Spinal cord (tissue), 10 donors: ENCODE data around the gene KLRB1. TPM values are rescaled to one million over a fixed set of nuclear protein-coding genes. Genes with fewer than 3 reads are reported as not detected.
"Not testable (repeated sequence)": the region's sequence is repeated elsewhere in the genome, so short reads cannot be mapped to it uniquely, and the experiment has no call there.

ENCODE experiments used
- DNase-seq, 6 donors: peaks; one replicate each; pipeline versions ENCODE4 v3.0.0 to v3.0.0-alpha.2; 2013 to 2015; ENCODE audit warnings: low spot score in 6 of 6, low read depth in 4 of 6
- H3K27ac ChIP-seq: one replicate; pipeline ENCODE4 v1.5.1; 2013; ENCODE audit warnings: low read depth, low read length, control low read depth
- H3K27me3 ChIP-seq: one replicate; pipeline ENCODE4 v1.6.1; 2013; ENCODE audit warnings: low read length; ENCODE audit not compliant: control insufficient read depth, insufficient read depth
- H3K36me3 ChIP-seq: one replicate; pipeline ENCODE4 v1.6.1; 2013; ENCODE audit warnings: low read length; ENCODE audit not compliant: control insufficient read depth, insufficient read depth
- H3K4me1 ChIP-seq: one replicate; pipeline ENCODE4 v1.6.1; 2013; ENCODE audit warnings: low read length; ENCODE audit not compliant: control insufficient read depth, insufficient read depth
- H3K4me3 ChIP-seq: one replicate; pipeline ENCODE4 v1.5.1; 2013; ENCODE audit warnings: low read depth, low read length, control low read depth
- H3K9me3 ChIP-seq: one replicate; pipeline ENCODE4 v1.6.1; 2013; ENCODE audit warnings: low read length; ENCODE audit not compliant: control insufficient read depth, insufficient read depth
- WGBS: methylation state at CpG from one replicate; pipeline ENCODE4 v1.1.5; 2013; ENCODE audit warnings: missing lambda C conversion rate; ENCODE audit not compliant: insufficient coverage; 5-methylcytosine and 5-hydroxymethylcytosine counted together
- long read RNA-seq, 4 donors: transcript quantifications; one replicate each; lab custom pipeline, GENCODE V29; 2026
- polyA plus RNA-seq, 2 donors: library from polyadenylated mRNA; unstranded; fragments of 120-200 nt; gene quantifications; one replicate each; pipeline ENCODE4 v1.2.1, GENCODE V29; 2013; ENCODE audit not compliant: insufficient read length in 2 of 2
- total RNA-seq, 2 donors: library from RNA; depleted of rRNA in 1 of 2; stranded (reverse); fragments of 120-200 nt in 1 of 2; fragments of >200 nt in 1 of 2; gene quantifications; one replicate each; pipeline versions ENCODE4 v1.2.3 to v1.2.4, GENCODE V29; 2013 to 2014
- donor health status: healthy.

Gene KLRB1
- total RNA-seq: under 1 TPM; 0.30 to 0.33 TPM
- polyA plus RNA-seq: under 1 TPM in 1 of 2 donors, not detected in 1; 0.26 TPM
- long read RNA-seq, donor 1: 0 reads
- long read RNA-seq, donor 2: 0 reads
- long read RNA-seq, donor 3: 0 reads
- long read RNA-seq, donor 4, transcript KLRB1-201 (6 exons, 1,448 nt): major isoform, 6 of 6 reads
- long read RNA-seq, donor 4, partial matches to known transcripts: 0 of 6 reads
- long read RNA-seq, donor 4, other reads (novel, unspliced or antisense): 0 of 6 reads

DNA sequence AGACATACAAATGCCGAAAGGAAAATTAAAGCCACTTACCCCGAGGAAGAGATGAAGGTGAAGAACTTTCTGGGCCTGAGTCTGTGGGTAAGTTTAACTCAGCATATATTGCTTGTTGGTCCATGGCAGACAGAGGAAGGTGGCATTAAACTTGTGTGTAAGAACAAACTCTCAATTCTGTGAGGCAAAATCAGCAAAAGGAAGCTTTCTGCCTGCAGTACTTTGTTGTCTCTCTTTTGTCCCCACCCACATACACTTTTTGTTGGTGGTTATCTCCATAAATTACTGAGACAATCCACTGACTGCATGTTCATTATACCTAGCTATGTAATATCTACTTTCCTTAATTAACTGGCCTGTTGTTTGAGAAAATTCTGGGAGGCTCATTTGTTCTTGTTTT lies at the start of gene KLRB1:
Gene KLRB1 (minus strand): TSS at position 201 of the 400 bp plus-strand sequence. CDS start 77 bp downstream, at position 124.
- no peaks in the 10 kb centered on the region for H3K9me3 ChIP-seq
- 100% methylated on average over 2 of the region's 2 CpGs for WGBS
- DNase-seq: no peak
- H3K27ac ChIP-seq: no peak within 1 kb of the TSS
- H3K4me1 ChIP-seq: no peaks in the 10 kb centered on the region
- no peaks in the 10 kb centered on the region for H3K36me3 ChIP-seq
- no peaks in the 10 kb centered on the region for H3K27me3 ChIP-seq
- no peak within 1 kb of the TSS for H3K4me3 ChIP-seq

DNA sequence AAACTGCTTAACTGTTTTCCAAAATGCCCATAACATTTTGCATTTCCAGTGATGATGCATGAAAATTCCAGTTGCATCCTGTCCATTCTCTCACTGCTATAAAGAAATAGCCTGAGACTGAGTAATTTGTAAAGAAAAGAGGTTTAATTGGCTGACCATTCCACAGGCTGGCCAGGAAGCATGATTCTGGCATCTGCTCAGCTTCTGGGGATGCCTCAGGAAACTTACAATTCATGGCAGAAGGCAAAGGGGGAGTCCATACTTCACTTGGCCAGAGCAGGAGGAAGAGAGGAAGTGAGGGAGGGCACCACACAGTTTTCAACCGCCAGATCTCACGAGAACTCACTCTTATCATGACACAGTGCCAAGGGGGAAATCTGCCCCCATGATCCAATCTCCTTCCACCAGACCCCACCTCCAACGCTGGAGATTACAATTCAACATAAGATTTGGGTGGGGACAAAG lies 43.6 kb upstream of the KLRB1 start:
- H3K9me3 ChIP-seq: no peaks in the 10 kb centered on the region
- no peaks in the 10 kb centered on the region for H3K27me3 ChIP-seq
- no peaks in the 10 kb centered on the region for H3K36me3 ChIP-seq
- no peak overlapping the region for H3K4me3 ChIP-seq
- no peak overlapping the region for H3K27ac ChIP-seq
- DNase-seq: peak in 1 of 6 donors; percentile 4
- no CpG with 5 or more reads among the region's 3 CpGs for whole genome bisulfite sequencing
- H3K4me1 ChIP-seq: peaks cover 10% of the 10 kb centered on the region

DNA sequence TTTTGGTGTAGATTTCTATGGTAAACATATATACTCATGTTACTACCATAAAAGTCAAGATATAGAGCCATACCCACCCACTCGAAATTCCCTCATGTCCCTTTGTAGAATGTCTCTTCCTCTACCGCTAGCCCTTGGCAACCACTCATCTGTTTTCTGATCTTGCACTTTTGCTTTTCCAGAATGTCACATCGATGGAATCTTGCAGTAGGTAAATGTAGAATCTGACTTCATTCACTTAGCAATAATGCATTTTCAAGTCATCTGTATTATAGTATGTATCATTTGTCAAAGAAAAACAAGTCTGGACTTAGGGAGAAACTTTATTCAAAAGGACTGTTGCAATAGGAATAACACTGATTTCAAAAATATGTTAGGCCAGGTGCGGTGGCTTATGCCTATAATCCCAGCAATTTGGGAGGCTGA lies 42.4 kb upstream of the KLRB1 start:
- WGBS: 83% methylated on average over 2 of the region's 4 CpGs
- peaks cover 10% of the 10 kb centered on the region for H3K4me1 ChIP-seq
- DNase-seq: no peak
- H3K36me3 ChIP-seq: no peaks in the 10 kb centered on the region
- H3K9me3 ChIP-seq: no peaks in the 10 kb centered on the region
- no peaks in the 10 kb centered on the region for H3K27me3 ChIP-seq
- H3K4me3 ChIP-seq: no peak overlapping the region
- H3K27ac ChIP-seq: no peak overlapping the region

DNA sequence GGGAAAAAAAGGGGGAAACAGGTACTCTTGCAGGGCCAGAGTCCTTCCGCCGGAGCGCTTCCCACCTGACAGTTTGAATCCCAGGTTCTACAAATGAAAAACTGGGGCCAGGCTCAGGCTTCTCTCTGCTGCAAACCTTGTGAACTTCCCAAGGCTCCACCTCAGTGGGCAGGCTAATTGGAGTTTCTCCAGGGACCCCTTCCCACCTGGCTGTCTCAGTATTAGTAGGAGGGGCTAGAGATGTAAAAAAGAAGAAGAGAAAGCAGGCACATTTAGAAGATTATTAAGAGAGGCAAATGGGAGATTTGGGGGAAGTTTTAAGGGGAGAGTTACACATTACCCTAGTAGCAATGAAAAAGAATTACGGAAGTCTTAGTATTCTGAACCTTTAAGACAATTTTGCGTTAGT lies 41.8 kb upstream of the KLRB1 start:
- Histone ChIP-seq H3K4me3 (peak overlapping the region; percentile 68), H3K4me1 (peaks cover 10% of the 10 kb centered on the region), H3K27me3 (no peaks in the 10 kb centered on the region), H3K36me3 (no peaks in the 10 kb centered on the region), H3K9me3 (no peaks in the 10 kb centered on the region), H3K27ac (no peak overlapping the region)
- WGBS: 54% methylated on average over 3 of the region's 5 CpGs
- DNase-seq: peak in 1 of 6 donors; percentile 4

DNA sequence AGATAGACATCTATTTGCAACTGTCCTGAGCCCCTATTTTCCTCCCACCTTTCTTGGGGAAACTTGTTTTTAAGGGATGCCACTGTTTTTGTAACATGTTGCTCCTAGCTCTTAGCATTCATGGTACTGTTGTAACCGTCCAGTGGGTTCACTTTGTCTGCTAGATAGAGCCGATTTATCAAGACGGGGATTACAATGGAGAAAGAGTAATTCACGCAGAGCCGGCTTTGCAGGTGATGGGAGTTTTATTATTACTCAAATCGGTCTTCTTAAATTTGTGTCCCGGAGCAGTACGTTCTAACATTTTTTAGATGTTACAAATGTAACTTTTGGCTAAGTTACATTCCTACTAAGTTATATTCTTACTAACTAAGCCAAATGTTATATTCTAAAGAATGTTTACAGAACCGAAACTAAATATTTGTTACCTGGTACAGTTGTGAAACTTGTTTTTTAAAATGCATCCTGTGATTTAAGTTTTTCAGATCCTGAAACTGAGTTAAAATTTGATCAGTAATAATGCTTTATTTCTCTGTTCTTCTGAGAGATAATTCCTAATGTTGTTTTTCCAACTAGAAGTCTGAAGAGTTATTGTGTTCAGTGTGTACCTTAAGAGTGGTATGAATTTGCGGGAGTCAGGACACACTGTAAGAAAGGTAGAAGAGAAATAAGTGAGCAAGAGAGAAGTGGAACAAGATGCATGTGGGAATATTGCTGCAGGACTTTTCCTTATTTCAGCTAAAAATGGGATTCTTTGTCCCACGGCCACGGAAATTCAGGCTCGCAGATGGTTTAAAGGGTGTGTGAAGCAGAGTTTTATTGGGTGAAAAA lies 41.2 kb upstream of the KLRB1 start:
- H3K27ac ChIP-seq: peak overlapping the region; percentile 87
- no peaks in the 10 kb centered on the region for H3K36me3 ChIP-seq
- no peaks in the 10 kb centered on the region for H3K9me3 ChIP-seq
- H3K4me3 ChIP-seq: peak overlapping the region; percentile 68
- peaks cover 10% of the 10 kb centered on the region for H3K4me1 ChIP-seq
- 15% methylated on average over 7 of the region's 13 CpGs for WGBS
- DNase-seq: peak in 1 of 6 donors; percentile 7
- H3K27me3 ChIP-seq: no peaks in the 10 kb centered on the region

DNA sequence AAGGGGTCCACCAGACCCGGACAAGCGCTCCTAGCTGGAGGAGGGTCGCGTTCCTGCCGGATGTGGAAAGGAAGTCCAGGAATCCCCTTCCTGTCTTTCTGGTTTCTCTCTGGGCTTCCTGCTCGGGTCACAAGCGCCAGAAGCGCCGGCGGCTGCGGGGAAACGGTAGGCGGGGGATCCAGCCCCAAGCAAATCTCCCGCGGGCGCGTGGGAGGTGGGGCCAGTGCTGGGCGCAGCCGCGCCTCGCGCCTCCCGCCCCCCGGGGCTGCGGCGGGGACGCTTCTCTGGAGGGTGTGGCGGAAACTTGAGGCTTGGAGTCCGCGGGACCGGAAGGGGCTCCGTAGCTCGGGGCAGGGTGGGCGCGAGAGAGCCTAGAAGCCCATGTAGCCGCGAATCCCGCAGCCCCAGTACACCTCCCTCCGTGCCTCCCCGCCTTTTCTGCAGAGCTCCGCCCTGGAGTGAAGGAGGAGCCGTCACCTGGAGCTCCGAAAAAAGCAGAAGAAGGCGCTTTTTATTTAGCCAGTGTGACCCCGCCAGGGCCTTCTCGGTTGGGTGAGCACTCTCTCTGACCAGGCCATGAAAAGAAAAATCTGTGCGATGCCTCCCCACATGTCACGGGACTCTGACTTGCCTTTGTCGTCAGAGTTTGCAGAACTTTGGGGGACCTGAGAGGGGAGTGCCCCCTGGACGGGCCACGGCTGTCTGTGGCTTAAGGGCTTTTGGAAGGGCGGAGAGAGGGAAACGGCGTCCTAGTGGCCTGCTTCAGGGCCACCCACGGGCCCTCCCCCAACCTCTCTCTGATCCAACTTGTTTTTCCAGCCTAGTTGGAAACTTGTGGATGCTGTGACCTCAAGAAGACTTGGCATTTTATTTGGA lies 40.3 kb upstream of the KLRB1 start:
- Histone ChIP-seq H3K36me3 (no peaks in the 10 kb centered on the region), H3K9me3 (no peaks in the 10 kb centered on the region), H3K4me3 (peak overlapping the region; percentile 68), H3K27me3 (no peaks in the 10 kb centered on the region), H3K4me1 (peaks cover 10% of the 10 kb centered on the region), H3K27ac (peak overlapping the region; percentile 87)
- 0% methylated on average over 51 of the region's 55 CpGs for WGBS
- peak; percentile 53 to 92 (median 66) for DNase-seq

DNA sequence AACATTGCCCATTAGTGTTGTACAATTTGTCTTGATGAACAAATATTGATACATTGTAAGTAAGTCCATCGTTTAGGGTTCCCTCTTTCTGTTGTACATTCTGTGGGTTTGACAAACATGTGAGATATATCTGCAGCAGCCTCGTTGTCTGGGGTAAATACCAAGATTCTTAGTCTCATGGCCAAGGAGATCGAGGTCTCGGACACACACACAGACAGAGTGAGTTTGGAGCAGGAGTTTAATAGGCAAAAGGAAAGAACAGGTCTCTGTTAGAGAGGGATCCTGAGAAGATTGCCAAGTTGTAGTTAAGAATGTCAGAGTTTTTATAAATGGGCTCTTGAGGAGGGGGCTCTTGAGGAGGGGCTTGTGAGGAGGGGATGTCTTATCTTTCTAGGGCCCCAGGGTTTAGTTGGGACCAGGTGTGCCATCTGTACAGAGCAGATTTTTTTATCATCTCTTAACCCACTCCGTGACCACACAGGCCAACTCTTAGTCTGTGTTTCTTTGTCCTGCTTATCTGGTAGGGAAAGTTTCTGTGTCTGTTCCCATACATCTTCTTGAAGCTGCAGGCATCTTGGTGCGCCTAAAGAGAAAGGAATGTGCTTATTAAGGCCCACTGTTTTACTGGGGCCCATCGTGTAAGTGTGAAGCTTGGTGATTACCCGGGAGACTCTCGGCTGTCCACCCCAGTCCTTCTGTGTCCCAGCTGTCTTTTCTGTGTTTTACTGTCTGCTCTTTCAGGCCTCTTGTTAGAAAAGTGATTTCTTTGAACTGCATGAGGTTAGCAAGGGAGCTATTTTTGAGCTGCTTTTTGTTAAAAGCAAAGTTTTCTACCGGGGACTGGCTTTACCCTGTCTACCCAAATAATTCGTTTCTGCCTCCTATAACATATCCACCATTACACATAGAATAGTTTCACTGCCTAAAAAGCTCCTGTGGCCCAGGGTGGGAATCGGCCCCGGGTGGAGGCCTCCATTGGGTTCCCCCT lies 39.4 kb upstream of the KLRB1 start:
- Histone ChIP-seq H3K36me3 (no peaks in the 10 kb centered on the region), H3K4me1 (peaks cover 10% of the 10 kb centered on the region), H3K27me3 (no peaks in the 10 kb centered on the region), H3K4me3 (peak overlapping the region; percentile 68), H3K27ac (peak overlapping the region; percentile 87), H3K9me3 (no peaks in the 10 kb centered on the region)
- no peak for DNase-seq
- WGBS: 36% methylated on average over 9 of the region's 13 CpGs

DNA sequence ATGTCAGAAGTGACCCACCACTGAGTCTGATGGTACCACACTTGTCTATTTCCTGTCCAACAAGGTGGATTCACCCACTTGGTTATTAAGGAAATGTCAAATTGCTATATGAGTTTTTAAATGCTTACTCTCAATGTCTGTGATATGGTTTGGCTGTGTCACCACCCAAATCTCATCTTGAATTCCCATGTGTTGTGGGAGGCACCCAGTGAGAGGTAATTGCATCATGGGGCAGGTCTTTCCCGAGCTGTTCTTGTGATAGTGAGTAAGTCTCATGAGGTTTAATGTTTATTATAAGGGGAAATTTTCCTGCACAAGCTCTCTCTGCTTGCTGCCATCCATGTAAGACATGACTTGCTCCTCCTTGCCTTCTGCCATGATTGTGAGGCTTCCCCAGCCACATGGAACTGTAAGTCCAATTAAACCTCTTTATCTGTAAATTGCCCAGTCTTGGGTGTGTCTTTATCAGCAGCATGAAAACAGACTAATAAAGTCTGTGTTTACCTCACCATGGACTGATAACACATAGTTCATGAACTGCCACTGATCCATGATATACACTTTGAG lies 37.4 kb upstream of the KLRB1 start:
- H3K27me3 ChIP-seq: not testable (repeated sequence)
- WGBS: no CpG with 5 or more reads among the region's 1 CpG

More for the DNA sequence above, 37.4 kb upstream of the KLRB1 start:
- H3K4me3 ChIP-seq, DNase-seq, H3K27ac ChIP-seq, H3K9me3 ChIP-seq, H3K36me3 ChIP-seq: not testable (repeated sequence)
- H3K4me1 ChIP-seq: peaks cover 10% of the 10 kb centered on the region
